HG03108 (cell line): ENCODE data around the gene BRAT1.
A peak's percentile ranks its signal among the peaks of the same experiment; 100 is the strongest.

Source experiments
- ATAC-seq: cut with Tn5 transposase; IDR thresholded peaks from one replicate; pipeline ENCODE4 v1.9.1; 2021; ENCODE audit warnings: moderate library complexity; ENCODE audit not compliant: unreplicated experiment

Gene BRAT1

DNA sequence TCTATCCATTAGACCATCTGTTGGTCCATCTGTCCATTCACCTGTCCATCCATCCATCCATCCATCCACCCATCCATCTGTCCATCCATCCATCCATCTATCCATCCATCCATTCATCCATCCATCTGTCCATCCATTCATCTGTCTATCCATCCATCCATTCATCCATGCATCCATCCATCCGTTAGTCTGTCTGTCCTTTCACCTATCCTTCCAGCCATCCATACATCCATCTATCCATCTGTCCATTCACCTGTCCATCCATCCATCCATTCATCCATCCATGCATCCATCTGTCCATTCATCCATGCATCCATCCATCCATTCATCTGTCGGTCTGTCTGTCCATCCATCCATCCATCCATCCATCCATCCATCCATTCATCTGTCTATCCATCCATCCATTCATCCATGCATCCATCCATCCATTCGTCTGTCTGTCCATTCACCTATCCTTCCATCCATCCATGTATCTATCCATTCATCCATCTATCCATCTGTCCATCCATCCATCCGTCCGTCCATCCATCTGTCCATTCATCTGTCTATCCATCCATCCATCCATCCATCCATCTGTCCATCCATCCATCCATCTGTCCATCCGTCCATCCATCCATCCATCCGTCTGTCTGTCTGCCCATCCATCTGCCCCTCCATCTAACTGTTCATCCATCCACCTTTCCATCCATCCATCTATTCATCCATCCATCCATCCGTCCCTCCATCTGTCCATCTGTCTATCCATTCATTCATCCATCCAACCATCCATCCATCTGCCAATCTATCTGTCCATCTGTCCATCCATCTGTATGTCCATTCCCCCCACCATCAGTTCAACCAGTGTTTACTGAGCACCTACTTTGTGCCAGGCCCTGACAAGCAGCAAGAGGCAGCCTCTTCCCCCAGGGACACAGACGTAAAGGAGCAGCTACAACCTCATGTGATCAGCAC is 40.6 kb downstream of the BRAT1 start:
- no peak for ATAC-seq

DNA sequence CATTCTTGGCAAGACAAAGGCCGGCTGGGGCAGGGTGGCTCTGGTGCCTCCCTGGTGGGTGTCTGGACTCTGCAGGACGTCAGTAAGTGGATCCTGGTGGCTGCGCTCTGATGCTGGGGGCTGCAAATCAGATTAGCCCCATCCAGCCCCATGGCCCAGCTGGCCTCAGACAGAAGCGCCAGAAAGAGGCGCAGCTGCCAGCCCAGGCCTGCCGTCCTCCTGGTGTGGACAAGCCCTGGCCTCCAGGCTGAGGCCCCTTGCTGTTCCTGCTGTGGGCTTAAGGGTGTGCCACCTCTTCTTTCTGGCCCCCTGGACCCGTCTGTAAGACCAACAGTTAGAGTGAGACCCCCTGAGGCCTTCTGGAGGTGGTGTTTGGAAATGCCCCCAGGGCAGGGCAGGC is 41.6 kb downstream of the BRAT1 start:
- ATAC-seq, result no peak

DNA sequence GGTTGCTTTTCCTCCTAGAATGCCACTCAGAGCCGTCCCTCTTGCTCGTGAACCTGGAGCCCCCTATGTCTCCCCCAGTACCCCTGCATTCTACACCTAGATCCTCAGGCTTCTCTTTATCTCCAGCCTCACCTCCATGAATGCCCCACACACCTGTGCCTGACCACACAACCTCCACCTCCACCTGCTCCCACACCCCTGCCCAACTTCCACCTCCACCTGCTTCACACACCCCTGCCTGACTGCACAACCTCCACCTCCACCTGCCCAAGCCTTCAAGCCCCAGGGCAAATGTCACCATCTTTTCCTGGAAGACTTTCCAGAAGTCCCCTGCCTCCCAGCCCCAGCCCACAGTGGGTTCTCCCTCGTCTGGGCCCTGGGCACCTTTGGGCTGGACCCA is 42.6 kb downstream of the BRAT1 start:
- ATAC-seq, result no peak

DNA sequence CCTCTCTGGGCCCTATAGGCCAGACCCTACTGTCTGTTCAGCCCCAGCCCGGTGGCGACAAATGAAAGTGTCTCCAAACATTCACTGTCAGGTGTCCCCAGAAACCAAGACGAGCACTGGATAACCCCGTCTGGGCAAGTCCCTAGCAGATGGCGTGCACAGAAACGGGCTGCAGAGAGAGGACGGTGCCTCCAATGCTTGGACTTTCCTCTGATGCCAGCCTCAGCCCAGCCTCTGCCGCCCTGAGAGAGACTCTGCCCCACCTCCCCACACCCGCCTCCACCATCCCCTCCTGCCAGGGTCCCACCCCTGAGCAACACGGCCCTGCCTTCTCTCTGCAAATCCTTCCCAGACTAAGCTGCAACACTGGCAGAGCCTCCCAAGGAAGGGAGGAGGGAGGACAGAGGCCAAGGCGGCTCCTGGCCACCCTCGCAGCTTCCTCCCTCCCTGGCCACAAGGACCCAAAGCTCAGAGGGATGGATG is 43.1 kb downstream of the BRAT1 start:
- ATAC-seq, result no peak

DNA sequence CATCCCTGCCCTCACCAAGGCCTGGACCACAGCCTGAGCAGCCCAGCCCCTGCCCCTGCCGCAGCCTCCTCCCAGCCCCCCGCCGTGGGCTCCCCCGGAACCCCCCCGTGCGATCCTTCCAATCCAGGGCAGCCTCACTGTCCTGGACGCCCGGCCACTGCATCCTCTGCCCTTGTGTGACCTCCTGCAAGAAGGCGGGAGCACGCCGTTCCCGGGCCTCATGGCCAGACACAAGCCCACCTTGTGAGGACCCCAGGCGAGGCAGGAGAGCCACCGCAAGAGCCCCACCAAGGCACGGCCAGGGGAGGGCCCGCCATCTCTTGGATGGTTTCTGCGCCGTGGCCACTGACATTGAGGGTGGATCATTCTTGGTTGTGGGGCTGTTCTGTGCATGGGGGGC is 43.6 kb downstream of the BRAT1 start:
- ATAC-seq, result no peak

DNA sequence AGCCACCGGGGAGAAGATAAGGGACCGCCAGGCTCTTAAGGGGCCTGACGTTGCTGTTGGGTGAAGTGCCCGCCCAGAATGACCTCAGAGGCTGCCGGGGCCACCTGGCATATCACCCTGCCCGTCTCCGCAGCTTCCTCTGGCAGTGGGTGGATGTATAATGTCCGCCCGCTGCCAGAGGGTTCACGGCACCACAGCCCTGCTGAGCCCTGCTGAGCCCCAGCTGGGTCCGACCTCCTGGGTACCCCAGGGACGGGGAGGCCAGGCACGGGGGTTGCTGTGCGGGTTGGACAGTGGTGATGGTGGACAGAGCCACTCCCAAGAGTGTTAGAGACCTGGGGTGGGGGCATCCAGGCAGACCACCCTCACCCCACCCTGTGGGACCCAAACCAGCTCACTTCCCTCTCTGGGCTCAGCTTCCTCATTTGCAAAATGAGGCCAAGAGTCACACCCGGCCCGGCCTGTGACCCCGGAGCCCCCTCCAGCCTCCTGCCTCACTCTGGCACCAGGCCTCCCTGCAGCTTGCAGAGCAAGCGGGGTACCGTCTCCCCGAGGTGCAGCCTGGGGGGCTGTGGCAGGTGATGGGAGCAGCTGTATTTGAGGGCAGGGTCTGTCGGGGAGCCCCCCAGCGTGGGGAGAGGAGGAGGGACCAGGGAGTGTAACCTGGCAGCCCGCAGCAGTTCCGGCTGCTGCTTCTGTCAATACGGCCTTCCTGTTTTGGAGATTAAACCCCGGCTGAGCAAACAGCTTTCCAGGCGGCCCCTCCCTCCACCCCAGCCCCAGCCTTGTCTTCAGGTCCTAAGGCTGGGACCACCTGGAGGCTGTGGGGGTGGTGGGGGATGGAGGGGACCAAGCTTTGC is 44.2 kb downstream of the BRAT1 start:
- ATAC-seq, result peak; percentile 36

DNA sequence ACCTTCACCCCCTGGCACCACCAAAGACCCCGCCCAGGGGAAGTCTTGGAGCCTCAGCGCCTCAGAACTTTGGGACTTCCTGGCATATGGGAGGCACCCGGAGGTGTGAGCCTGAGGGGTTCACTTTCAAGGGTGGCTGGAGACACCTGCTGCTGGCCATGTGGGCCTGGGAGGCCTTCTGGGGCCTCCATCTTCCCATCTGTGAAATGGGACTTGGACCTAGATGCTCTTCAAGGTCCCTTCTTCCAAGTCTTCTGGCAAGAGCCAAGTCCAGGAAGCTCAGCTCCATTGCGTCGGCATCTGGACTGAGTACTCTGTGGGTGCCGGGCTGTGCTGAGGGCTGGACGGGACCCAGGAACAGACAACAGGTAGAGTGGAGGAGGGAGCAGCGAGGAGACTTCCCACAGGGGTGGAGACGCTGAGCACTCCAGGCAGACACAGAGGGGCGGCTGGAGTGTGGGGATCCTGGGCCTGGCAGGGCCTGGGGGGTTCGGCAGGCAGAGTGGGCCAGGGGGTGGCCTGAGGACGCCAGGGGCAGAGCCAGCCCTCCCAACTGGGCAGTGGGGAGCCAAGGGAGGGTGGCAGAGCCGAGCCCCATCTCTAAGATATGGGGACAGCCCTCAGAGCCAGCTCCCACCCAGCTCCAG is 45.1 kb downstream of the BRAT1 start:
- ATAC-seq, result no peak

DNA sequence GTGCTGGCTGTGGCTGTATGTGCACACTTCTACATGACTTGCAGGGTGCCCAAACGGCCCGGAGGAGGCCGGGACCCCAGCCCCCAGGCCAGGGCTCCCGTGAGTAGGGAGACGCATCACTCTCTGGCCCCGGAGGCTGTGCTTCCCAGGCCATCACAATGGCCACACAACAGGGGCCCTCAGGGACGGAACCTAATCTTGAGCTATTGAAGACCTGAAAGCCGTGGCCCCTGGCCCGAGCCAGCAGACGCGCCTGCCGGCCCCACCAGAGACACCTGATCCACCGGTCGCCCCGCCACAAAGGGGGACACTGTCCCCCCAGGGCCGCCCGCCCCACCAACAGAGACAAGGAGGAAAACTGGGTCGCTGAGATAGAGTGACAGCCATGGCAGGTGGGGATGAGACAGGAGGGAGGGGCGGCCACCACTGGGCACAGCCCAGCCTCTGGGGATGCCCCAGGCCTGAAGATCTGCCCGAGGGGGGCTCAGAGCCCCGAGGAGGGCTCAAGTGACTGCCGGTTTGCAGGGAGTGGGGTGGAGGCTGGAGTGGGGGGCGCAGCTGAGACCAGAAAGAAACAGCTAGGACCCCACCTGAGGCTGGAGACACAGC is 45.9 kb downstream of the BRAT1 start:
- ATAC-seq, result no peak

DNA sequence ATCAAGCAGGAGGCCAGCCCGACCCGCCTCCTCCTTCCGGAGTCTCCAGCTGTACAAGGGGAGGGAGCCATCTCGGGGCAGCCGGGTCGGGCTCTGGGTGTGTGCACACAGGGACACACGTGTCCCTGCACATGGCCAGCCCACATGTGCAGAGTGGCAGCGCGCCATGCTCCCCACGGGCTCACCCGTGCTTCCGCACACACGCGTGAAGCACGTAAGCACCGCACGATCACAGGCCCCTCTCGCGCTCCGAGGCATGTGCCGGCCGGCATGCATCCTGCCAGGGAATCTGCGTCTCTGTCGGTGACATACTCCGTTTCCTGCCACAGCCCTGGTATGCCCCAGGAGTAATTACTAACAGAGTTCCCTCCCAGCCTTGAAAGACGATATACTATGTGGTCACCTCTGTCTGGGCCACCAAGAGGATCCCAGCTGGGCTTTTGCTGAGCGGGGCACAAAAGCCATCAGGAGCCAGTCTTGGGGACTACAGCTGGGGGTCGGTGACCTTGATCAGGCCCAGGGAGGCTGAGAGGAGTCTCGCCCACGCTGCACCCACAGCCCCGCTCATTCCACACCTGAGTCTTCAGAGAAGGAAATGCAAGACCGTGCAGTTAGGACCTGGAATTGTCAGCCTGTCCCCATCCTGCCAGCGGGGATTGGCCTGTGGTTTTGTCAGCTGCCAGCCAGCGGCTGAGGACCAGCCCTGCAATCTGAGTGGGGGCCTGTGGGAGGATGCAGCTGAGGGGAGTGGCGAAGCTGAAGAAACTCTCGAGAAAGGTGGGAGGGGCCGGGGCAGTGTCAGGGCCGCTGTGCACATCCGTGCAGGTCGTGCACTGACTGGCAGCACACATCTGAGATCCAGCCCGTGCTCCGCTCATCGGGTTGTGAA is 46.8 kb downstream of the BRAT1 start:
- ATAC-seq, result peak; percentile 45

DNA sequence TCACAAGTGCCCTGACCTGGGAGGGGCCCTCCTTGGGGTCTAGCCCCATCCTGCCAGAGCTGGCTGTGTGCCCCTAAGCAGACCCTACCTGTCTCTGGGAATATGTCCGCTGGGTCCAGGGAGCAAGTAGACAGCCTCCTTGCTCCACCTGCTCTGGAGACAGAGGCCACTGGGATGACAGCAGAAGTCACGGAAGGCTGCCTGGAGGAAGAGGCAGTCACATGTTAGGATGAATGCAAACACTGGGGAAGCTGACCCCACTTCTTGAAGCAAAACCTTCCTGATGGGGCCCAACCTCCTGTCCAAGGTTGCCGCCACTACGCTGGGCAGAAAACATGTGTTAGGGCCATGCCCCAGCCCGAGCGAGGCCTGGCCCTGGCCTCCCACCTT is 47.4 kb downstream of the BRAT1 start:
- no peak for ATAC-seq

DNA sequence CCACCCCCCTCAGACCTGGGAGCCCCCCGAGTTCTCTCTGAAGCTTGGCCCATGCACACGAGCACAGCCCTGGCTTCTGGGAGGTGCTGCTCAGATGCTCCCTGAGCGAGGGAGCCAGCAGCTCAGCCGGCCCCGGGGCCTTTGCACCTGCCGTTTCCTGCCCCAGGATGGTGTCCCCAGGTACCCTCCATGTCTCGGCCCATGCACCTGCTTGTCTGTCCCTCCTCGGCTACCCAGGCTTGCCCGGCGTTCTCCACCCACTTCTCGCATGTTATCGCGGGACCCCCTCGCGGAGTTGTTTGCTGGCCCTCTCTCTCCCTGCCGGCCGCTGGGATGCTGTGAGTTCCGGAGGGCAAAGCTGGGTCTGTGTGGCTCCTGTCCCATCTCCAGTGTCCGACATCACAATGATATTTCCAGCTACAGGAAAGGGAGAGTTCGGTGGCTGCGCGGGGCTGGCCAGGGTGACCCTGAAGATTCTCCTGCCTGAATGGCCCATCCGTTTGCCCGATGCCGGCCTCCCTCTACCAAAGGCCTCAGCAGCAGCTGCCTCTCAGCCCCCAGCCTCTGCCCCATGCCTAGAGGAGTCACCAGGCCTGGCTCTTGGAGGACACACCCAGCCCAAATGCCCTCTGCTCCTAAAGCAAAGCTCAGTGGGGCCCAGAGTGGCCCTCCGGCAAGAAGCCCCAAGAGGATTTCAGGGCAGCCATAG is 48.0 kb downstream of the BRAT1 start:
- ATAC-seq, result no peak

DNA sequence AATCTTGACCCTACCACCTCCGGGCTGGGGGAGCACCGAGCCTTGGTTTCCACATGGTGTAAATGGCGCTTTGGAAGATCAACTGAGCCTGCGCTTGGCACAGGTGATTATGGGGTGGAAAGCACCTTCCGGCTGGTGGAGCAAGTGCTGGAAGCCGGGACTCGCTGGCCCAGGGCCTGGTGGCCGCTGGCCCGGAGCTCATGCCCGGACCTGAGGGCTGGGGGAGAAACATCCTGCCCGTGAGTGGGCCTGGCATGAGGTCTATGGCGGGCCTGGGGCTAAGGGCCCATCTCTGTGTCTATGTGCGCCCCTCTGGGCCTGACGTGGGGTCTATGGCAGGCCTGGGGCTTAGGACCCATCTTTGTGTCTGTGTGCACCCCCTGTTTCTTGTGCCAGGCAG is 49.9 kb downstream of the BRAT1 start:
- no peak for ATAC-seq

DNA sequence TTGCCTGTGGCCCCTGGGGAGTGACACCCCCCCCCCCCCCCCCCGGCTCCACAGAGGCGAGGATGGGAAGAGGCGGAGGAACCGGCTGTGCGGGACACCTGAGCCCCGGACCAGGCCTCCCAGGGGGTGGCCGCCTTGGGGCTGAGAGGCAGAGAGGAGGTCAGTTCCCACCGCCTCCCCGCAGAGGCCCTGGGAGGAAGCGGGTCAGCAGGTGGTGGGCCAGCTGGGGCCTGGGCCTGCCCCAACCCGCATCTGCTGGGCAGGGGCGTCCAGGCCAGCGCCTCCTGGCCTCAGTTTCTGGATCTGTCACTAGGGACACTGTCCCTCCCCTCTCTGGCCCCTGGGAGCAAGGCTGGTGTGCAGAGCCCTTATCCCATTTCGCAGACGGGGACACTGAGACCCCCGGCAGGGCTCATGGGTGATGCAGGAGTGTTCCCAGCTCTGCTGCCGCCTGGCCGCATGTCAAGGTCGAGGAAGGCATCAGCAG is 50.4 kb downstream of the BRAT1 start:
- ATAC-seq, result no peak

DNA sequence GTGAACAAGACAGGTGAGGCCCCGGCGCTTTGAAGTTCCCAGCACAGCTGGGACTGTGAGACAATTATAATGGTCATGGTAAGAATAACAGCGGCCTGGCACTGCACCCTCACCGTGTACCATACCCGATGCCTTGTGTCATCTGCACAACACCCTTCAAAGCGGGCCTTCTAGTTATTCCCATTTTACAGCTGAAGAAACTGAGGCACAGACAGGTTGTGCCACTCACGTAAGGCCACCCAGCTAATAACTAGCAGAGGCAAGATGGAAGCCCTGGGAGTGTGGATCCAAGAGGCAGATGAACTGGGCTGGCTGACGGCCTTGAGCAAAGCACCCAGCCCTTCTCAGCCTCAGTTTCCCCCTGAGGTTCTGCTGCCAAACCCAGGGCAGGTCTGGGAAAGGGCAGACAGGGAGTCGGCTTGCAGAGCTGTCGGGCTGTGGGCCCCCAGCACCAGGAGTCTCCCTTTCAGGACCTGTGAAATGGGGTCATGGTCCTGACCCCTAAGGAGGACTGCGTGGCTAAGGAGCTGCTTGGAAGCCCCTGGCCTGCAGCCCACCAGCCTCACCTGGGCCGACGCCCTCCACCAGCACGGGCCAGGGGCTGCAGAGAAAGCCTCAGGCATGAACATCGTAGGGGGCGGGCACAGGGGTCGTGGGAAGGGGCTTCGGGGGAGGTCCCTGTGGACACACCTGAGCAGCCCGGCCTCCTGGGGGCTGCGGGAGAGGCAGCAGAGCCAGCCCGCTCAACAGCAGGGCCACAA is 51.0 kb downstream of the BRAT1 start:
- no peak for ATAC-seq

DNA sequence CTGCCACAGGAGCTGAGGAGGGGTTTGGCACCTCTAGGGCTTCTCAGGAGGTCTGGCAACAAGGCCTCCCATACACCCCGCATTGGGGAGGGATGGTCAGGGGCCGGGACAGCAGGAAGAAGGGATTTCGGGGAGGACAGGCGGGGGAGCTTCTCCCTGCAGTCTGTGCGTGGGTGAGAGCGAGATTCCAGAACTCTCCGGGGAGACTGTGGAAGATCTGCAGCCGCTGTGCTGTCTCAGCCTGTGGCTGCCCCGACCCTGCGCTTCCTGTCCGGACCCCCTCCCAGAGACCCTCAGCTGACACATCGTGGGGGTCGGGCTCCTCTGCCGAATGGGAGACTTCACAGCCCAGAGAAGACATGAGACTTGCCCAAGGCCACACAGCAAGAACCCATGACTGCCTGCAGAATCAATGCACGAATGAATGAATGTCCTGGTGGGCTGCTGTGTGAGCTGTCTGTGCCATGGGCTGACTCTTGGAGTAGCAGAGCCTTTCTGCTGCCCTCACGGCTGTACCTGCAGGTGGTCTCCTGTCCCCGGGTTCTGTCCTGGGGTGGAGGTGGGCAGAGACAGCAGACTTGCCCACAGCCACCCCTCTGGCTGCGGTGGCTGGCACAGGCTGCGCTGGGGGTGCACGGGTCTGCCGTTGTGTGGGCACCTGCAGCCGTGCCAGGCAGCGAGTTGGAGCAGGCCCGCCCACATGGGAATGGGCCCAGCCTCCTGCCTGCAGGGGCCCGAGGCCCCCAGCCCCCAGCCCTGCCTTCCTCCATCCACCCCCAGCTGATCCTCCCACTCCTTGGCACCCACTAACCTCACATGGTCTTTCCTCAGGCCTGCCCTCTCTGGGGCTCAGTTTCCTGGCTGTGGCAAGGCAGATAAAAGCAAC is 52.0 kb downstream of the BRAT1 start:
- ATAC-seq, result no peak

DNA sequence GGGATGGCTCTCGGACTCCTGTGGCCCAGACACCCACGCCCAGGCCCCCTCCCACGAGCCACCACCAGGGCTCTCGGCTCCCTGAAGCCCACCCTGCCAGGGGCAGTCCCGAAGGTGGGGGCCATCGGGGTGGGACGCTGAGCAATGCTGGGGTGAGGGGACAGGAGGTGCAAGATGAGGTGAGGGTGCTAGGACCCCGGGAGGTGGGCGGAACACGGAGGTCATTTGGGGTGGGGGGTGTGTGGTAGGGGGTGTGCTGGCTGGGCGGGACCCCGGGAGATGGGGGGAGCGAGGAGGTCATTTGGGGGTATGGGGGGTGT is 52.7 kb downstream of the BRAT1 start:
- no peak for ATAC-seq

DNA sequence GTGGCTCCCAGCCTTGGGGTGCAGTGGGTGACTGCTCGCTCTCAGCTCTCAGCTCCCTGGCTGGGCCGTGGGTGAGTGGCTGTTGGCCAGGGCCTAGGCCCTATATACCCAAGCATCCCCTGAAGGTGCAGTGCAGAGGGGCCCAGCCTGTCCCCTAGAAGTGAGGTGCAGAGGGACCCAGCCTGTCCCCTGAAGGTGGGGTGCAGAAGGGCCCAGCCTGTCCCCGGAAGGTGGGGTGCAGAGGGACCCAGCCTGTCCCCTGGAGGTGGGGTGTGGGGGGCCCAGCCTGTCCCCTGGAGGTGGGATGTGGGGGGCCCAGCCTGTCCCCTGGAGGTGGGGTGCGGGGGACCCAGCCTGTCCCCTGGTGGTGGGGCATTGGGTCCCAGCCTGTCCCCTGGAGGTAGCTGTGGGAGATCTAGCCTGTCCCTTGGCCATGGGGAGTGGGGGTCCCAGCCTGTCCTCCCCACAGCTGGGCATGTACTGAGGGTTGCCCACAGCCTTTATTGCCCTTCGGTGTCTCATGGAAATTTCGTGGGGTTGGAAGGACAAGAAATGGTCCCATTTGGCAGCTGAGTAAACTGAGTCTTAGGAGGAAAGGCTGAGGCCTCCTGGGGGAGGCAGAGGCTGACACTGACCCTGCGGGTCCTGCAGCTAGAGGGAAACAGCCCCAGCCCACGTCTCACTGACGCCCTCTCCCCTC is 53.2 kb downstream of the BRAT1 start:
- ATAC-seq, result no peak
